H1 (cell line): ENCODE measurements around the gene TIGD6. TPM values are rescaled to one million over a fixed set of nuclear protein-coding genes. Genes with fewer than 3 reads are reported as not detected.

Experiments
- CHD1 ChIP-seq: IDR thresholded peaks from 2 replicates; pipeline ENCODE4 v1.6.1; 2012; ENCODE audit warnings: low read depth, low read length, improper control_type of control experiment
- polyA plus RNA-seq, 7 experiments: library from polyadenylated mRNA; depleted of rRNA in 3 of 7; stranded (reverse) in 5 of 7; unstranded in 2 of 7; fragments of >200 nt in 5 of 7; fragments of 200-250 nt in 2 of 7; gene quantifications; 1 replicate in 5 of 7; 2 replicates in 1 of 7; 4 replicates in 1 of 7; pipeline versions ENCODE4 v1.2.1 to v1.2.3, GENCODE V29; 2011 to 2013; ENCODE audit warnings: missing spikeins in 2 of 7, mixed read lengths in 2 of 7
- total RNA-seq: library from RNA; stranded (reverse); fragmentation: NEBNext Ultra II Directional; extraction: Animal tissue kit (Norgen Biotek cat#: 25700); gene quantifications from 2 replicates; pipeline ENCODE4 v1.2.1, GENCODE V29; 2021
- TF ChIP-seq, protein P1 (sequence below): fragments of 300-600 bp; sonication (generic); IDR thresholded peaks from 2 replicates; pipeline ENCODE4 v1.7.1; 2012; ENCODE audit warnings: low read length, moderate library complexity, mild to moderate bottlenecking, inconsistent platforms; ENCODE audit not compliant: insufficient replicate concordance

The TIGD6 gene
- total and polyA plus RNA-seq, 2 of the 8 experiments (the other 6 are each of a cell fraction or from before 2014, with no cell fraction given), result 1.3 to 2.4 TPM

DNA sequence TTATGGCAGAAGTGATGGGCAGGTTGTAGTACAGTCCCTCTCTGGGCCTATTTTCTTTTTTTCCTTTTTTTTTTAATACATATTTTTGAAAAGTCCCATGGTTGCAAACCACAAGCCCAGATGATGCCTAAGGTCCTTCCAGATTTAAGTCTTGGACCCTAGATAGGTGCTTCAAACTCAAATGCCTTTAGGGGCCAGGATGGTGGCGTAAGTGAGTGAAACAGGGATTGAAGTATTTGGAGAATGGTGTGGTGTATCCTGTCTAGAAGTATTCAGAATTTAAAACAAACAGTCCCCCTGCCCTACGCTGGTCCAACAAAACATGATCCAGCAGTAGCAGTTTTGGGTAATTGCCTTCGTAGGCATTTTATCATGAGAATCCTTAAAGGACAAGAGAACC, 2.2 kb downstream of the TIGD6 start (continued):
- TF ChIP-seq, protein P1, sequence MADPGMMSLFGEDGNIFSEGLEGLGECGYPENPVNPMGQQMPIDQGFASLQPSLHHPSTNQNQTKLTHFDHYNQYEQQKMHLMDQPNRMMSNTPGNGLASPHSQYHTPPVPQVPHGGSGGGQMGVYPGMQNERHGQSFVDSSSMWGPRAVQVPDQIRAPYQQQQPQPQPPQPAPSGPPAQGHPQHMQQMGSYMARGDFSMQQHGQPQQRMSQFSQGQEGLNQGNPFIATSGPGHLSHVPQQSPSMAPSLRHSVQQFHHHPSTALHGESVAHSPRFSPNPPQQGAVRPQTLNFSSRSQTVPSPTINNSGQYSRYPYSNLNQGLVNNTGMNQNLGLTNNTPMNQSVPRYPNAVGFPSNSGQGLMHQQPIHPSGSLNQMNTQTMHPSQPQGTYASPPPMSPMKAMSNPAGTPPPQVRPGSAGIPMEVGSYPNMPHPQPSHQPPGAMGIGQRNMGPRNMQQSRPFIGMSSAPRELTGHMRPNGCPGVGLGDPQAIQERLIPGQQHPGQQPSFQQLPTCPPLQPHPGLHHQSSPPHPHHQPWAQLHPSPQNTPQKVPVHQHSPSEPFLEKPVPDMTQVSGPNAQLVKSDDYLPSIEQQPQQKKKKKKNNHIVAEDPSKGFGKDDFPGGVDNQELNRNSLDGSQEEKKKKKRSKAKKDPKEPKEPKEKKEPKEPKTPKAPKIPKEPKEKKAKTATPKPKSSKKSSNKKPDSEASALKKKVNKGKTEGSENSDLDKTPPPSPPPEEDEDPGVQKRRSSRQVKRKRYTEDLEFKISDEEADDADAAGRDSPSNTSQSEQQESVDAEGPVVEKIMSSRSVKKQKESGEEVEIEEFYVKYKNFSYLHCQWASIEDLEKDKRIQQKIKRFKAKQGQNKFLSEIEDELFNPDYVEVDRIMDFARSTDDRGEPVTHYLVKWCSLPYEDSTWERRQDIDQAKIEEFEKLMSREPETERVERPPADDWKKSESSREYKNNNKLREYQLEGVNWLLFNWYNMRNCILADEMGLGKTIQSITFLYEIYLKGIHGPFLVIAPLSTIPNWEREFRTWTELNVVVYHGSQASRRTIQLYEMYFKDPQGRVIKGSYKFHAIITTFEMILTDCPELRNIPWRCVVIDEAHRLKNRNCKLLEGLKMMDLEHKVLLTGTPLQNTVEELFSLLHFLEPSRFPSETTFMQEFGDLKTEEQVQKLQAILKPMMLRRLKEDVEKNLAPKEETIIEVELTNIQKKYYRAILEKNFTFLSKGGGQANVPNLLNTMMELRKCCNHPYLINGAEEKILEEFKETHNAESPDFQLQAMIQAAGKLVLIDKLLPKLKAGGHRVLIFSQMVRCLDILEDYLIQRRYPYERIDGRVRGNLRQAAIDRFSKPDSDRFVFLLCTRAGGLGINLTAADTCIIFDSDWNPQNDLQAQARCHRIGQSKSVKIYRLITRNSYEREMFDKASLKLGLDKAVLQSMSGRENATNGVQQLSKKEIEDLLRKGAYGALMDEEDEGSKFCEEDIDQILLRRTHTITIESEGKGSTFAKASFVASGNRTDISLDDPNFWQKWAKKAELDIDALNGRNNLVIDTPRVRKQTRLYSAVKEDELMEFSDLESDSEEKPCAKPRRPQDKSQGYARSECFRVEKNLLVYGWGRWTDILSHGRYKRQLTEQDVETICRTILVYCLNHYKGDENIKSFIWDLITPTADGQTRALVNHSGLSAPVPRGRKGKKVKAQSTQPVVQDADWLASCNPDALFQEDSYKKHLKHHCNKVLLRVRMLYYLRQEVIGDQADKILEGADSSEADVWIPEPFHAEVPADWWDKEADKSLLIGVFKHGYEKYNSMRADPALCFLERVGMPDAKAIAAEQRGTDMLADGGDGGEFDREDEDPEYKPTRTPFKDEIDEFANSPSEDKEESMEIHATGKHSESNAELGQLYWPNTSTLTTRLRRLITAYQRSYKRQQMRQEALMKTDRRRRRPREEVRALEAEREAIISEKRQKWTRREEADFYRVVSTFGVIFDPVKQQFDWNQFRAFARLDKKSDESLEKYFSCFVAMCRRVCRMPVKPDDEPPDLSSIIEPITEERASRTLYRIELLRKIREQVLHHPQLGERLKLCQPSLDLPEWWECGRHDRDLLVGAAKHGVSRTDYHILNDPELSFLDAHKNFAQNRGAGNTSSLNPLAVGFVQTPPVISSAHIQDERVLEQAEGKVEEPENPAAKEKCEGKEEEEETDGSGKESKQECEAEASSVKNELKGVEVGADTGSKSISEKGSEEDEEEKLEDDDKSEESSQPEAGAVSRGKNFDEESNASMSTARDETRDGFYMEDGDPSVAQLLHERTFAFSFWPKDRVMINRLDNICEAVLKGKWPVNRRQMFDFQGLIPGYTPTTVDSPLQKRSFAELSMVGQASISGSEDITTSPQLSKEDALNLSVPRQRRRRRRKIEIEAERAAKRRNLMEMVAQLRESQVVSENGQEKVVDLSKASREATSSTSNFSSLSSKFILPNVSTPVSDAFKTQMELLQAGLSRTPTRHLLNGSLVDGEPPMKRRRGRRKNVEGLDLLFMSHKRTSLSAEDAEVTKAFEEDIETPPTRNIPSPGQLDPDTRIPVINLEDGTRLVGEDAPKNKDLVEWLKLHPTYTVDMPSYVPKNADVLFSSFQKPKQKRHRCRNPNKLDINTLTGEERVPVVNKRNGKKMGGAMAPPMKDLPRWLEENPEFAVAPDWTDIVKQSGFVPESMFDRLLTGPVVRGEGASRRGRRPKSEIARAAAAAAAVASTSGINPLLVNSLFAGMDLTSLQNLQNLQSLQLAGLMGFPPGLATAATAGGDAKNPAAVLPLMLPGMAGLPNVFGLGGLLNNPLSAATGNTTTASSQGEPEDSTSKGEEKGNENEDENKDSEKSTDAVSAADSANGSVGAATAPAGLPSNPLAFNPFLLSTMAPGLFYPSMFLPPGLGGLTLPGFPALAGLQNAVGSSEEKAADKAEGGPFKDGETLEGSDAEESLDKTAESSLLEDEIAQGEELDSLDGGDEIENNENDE, result no peak
- no peak for TF ChIP-seq CHD1
